Measurements from ENCODE around the gene PEAR1.

GRCh38 chr1:156898161-156898566 is 4.6 kb downstream of the PEAR1 start:
- no peak for TF ChIP-seq POLR2AphosphoS5 (IDR thresholded peaks at IDR 0.05; ENCODE audit: borderline replicate concordance, low read depth, low read length)
- no peak for TF ChIP-seq EZH2 (IDR thresholded peaks at IDR 0.05)
